ENCODE data around the gene SCARF2. TPM values are rescaled to one million over a fixed set of nuclear protein-coding genes. Genes with fewer than 3 reads are reported as not detected.
A peak's percentile ranks its signal among the peaks of the same experiment; 100 is the strongest.

Gene SCARF2
- total and polyA plus RNA-seq, 5 experiments from 2014 or later = 0.07 to 3.1 (median 0.51) TPM

GRCh38 chr22:20446383-20446970 is 8.9 kb upstream of the SCARF2 start:
- Mint-ChIP-seq H3K9me3 (no peaks in the 10 kb centered on the region), H3K36me3 (peaks cover 0 to 55% (median 23%) of the 10 kb centered on the region in 3 donors), H3K4me3 (no peak overlapping the region), H3K4me1 (peaks cover 0 to 5% (median 0%) of the 10 kb centered on the region in 4 donors), H3K27me3 (no peaks in the 10 kb centered on the region), H3K27ac (no peak overlapping the region)
- ATAC-seq = no peak
- POLR2A ChIA-PET = no interaction called here
- DNase-seq = no peak

- Mint-ChIP-seq H3K36me3 (peaks cover 0 to 46% (median 23%) of the 10 kb centered on the region in 3 donors), H3K4me1 (peaks cover 0 to 5% (median 3%) of the 10 kb centered on the region in 4 donors), H3K27ac (no peak overlapping the region), H3K9me3 (no peaks in the 10 kb centered on the region), H3K4me3 (no peak overlapping the region), H3K27me3 (peaks cover 0 to 2% (median 0%) of the 10 kb centered on the region in 5 donors)
- ATAC-seq (no peak), DNase-seq (no peak)
- POLR2A ChIA-PET = interaction anchor here (0.7 to 2.0 kb wide), 2 partner anchors 19 to 297 kb away, joined by 3 to 8 read pairs; no protein-coding TSS in a partner anchor
Observed at GRCh38 chr22:20444325-20444724, 6.7 kb upstream of the SCARF2 start.

DNA sequence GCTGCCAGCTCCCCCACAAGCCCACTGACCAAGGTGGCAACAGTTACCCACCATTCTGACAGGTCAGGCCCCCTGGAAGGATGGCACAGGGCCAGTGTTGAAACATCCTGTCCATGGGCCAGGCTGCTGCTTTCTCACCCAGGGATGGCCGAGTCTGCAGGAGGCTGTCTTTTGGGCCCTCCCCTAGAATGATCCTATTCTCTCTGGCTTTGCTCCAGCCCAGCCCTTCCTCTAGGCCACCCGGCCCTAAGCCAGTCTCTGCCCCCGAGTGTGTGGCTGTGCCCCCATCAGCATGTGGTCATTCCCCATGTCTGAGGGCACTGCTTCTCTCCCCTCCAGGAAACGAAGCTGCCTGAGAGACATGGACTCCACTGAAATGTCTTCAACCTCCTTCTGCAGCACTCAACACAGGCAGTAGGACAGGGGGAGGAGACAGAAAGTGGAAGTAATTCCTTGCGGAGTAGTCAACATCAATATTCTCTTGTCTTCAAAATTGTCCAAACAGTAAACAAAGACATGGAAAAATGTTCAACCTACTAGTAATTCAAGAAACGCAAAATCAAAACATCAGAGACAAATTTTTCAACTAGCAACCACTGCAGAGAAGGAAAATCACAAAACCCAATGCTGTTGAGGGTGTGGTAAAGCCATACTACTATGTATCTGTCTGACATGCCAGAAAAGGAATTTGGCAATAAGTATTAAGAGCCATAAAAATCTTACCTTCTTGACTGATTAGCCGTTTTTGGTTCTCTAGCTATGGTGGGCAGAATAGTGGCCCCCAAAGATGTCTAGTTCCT is 5.1 kb upstream of the SCARF2 start:
- ATAC-seq (no peak), DNase-seq (no peak)
- Mint-ChIP-seq H3K27me3 (peaks cover 0 to 7% (median 4%) of the 10 kb centered on the region in 5 donors), H3K4me1 (peaks cover 7 to 9% (median 8%) of the 10 kb centered on the region in 4 donors), H3K27ac (no peak overlapping the region), H3K9me3 (no peaks in the 10 kb centered on the region), H3K36me3 (peaks cover 0 to 46% (median 23%) of the 10 kb centered on the region in 3 donors), H3K4me3 (no peak overlapping the region)
- POLR2A ChIA-PET = no interaction called here

DNA sequence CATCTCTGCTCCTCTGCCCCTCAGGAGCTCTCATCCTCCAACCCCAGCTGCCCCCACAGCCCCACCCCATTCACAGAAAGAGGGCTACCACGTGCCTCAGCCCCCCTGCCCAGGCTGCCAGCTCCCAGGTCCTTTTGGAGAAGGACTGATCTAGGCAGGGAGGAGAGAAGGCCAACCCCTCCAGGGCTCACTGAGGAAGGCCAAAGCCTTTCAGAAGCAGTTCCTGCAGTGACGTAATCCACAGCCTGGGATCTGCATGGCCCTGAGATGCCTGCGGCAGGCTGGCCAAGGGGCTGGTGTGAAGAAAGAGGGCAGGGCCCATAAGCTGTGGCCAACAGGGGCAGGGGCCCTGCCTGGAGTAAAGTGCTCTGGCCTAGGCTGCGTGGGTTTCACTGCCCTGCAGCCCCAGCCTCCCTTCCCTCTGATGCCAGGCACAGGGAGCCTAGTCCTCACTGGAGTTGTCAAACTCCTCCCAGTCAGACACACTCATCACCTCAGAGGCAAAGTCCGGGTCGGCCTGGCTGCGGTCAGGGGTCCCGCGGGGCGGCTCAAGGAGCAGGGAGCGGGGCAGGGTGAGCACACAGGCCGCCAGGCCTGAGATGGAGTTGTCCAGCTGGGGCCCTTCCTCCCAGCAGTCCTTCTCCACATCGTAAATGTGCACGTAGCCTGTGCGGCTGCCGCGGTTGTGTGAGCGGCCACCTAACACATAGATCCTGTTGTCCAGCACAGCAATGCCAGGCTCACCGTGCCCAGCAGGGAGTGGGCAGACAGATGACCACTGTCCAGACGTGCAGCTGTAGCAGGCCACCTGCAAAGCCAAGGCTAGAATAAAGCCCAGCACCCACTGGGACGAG is 4.2 kb upstream of the SCARF2 start:
- Mint-ChIP-seq H3K27me3 (peaks cover 6 to 12% (median 9%) of the 10 kb centered on the region in 5 donors), H3K9me3 (no peaks in the 10 kb centered on the region), H3K27ac (no peak overlapping the region), H3K4me3 (no peak overlapping the region), H3K4me1 (peaks cover 11 to 14% (median 13%) of the 10 kb centered on the region in 4 donors), H3K36me3 (peaks cover 0 to 44% (median 23%) of the 10 kb centered on the region in 3 donors)
- POLR2A ChIA-PET = interaction anchor here (1.0 to 1.1 kb wide), 2 partner anchors 19 to 57 kb away, joined by 3 to 7 read pairs; no protein-coding TSS in a partner anchor
- ATAC-seq (no peak), DNase-seq (no peak)

DNA sequence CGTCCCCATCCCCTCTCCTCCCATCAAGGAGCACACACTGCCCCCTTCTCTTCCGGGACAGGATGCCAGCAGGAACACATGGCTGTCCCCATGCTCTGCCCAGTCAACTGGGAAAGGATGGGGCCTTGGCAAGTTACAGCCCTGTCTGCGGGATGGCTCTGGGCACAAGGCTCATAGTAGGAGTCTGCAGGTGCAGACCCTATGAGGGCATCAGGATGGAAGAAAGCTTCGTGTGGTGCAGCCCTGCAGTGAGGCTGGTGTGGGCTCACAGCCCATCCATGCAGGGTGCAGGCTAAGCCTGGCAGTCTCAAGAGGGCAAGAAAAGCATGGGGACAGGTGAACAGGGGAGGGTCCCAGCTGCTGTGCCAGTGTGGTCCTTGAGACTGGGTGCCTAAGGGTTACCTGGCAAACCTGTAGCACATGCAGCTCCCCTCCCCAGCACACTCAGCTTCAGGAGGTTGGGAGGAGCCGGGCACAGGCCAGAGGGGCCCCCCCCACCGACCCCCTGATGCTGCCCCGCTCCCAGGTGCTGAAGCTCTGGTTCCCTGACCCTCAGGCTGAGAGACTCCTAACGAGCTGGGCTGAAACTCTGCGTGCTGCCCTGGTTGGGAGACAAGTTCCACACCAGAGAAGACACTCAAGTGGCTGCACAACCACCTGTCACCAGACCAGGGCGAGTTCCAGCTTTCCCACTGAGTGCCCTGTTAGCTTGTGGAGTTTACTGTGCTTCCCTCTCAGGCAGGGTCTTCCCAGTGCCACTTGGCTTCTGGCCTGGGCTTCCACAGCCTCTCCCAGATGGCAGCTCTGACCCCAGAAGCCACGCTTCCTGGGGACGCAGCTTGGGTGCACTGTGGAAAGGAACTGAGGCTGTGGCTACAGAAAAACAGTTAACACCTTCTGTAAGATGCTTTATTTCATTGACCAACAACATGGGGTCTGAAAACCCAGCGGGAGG is 3.3 kb upstream of the SCARF2 start:
- H3K27ac Mint-ChIP-seq = no peak overlapping the region
- peaks cover 12 to 18% (median 17%) of the 10 kb centered on the region in 4 donors for H3K4me1 Mint-ChIP-seq
- H3K36me3 Mint-ChIP-seq = peaks cover 0 to 34% (median 21%) of the 10 kb centered on the region in 3 donors
- DNase-seq (no peak), ATAC-seq (no peak)
- H3K4me3 Mint-ChIP-seq = peak overlapping the region in 1 of 10 donors; percentile 38
- H3K27me3 Mint-ChIP-seq = peaks cover 8 to 17% (median 12%) of the 10 kb centered on the region in 5 donors
- H3K9me3 Mint-ChIP-seq = no peaks in the 10 kb centered on the region
- POLR2A ChIA-PET = interaction anchor here (0.5 to 1.2 kb wide), 6 partner anchors 9 to 157 kb away, joined by 3 to 7 read pairs (median 3); no protein-coding TSS in a partner anchor

- peaks cover 15 to 26% (median 21%) of the 10 kb centered on the region in 5 donors for H3K27me3 Mint-ChIP-seq
- peaks cover 16 to 25% (median 20%) of the 10 kb centered on the region in 4 donors for H3K4me1 Mint-ChIP-seq
- POLR2A ChIA-PET = interaction anchor here (0.8 to 1.2 kb wide), 2 partner anchors 13 to 15 kb away, joined by 3 read pairs; no protein-coding TSS in a partner anchor
- DNase-seq (no peak), ATAC-seq (no peak)
- H3K4me3 Mint-ChIP-seq = peak overlapping the region in 1 of 10 donors; percentile 42
- no peaks in the 10 kb centered on the region for H3K9me3 Mint-ChIP-seq
- no peak overlapping the region for H3K27ac Mint-ChIP-seq
- peaks cover 0 to 26% (median 20%) of the 10 kb centered on the region in 3 donors for H3K36me3 Mint-ChIP-seq
Observed at GRCh38 chr22:20439928-20440575, 2.4 kb upstream of the SCARF2 start.

- POLR2A ChIA-PET = no interaction called here
- peak in 1 of 10 donors; percentile 37 for DNase-seq
- H3K9me3 Mint-ChIP-seq = no peaks in the 10 kb centered on the region
- peak overlapping the region in 5 of 10 donors; percentile 8 to 42 (median 26) for H3K4me3 Mint-ChIP-seq
- H3K27ac Mint-ChIP-seq = peak overlapping the region in 1 of 10 donors; percentile 35
- peaks cover 0 to 23% (median 14%) of the 10 kb centered on the region in 3 donors for H3K36me3 Mint-ChIP-seq
- H3K27me3 Mint-ChIP-seq = peaks cover 20 to 31% (median 26%) of the 10 kb centered on the region in 5 donors
- H3K4me1 Mint-ChIP-seq = peaks cover 19 to 29% (median 21%) of the 10 kb centered on the region in 4 donors
- ATAC-seq = no peak
Observed at GRCh38 chr22:20439556-20439927, 1.9 kb upstream of the SCARF2 start.

GRCh38 chr22:20438678-20439492 is 1.3 kb upstream of the SCARF2 start:
- Mint-ChIP-seq H3K4me3 (peak overlapping the region; percentile 5 to 82 (median 44)), H3K27ac (peak overlapping the region in 1 of 10 donors; percentile 40), H3K36me3 (peaks cover 0 to 16% (median 8%) of the 10 kb centered on the region in 3 donors), H3K27me3 (peaks cover 23 to 35% (median 31%) of the 10 kb centered on the region in 5 donors), H3K4me1 (peaks cover 19 to 29% (median 22%) of the 10 kb centered on the region in 4 donors), H3K9me3 (no peaks in the 10 kb centered on the region)
- POLR2A ChIA-PET = interaction anchor here (1.1 to 1.2 kb wide), 2 partner anchors 9 to 68 kb away, joined by 3 read pairs; partner anchors contain the start of gene MED15
- ATAC-seq (no peak), DNase-seq (peak in 1 of 10 donors; percentile 54)

- H3K4me3 Mint-ChIP-seq = peak overlapping the region; percentile 5 to 82 (median 44)
- H3K4me1 Mint-ChIP-seq = peaks cover 19 to 29% (median 22%) of the 10 kb centered on the region in 4 donors
- POLR2A ChIA-PET = interaction anchor here (1.1 to 1.2 kb wide), 2 partner anchors 8 to 69 kb away, joined by 3 read pairs; partner anchors contain the start of gene MED15
- no peak for ATAC-seq
- H3K36me3 Mint-ChIP-seq = peaks cover 0 to 11% (median 8%) of the 10 kb centered on the region in 3 donors
- peaks cover 23 to 39% (median 32%) of the 10 kb centered on the region in 5 donors for H3K27me3 Mint-ChIP-seq
- peak overlapping the region in 2 of 10 donors; percentile 40 to 43 for H3K27ac Mint-ChIP-seq
- DNase-seq = no peak
- H3K9me3 Mint-ChIP-seq = no peaks in the 10 kb centered on the region
Observed at GRCh38 chr22:20438427-20438677, 727 bp upstream of the SCARF2 start.
